Mesothelial cell of epicardium (in vitro differentiated cells): ENCODE results near the gene ANAPC13. TPM values are rescaled to one million over a fixed set of nuclear protein-coding genes. Genes with fewer than 3 reads are reported as not detected.

Source experiments
- DNase-seq, 2 experiments: peaks; one replicate each; pipeline ENCODE4 v3.0.0; 2021; ENCODE audit warnings: low spot score in 2 of 2; ENCODE audit not compliant: unreplicated experiment in 2 of 2
- H3K27ac Mint-ChIP-seq: 2 replicates; pipeline ENCODE4 v1.8.0; 2021; ENCODE audit warnings: mixed read lengths
- H3K27me3 Mint-ChIP-seq: 2 replicates; pipeline ENCODE4 v1.8.0; 2021; ENCODE audit warnings: low read depth, mixed read lengths
- H3K36me3 Mint-ChIP-seq: 2 replicates; pipeline ENCODE4 v1.8.0; 2021; ENCODE audit warnings: mixed read lengths
- H3K4me1 Mint-ChIP-seq: 2 replicates; pipeline ENCODE4 v1.8.0; 2021; ENCODE audit warnings: mixed read lengths
- H3K4me3 Mint-ChIP-seq: 2 replicates; pipeline ENCODE4 v1.8.0; 2021; ENCODE audit warnings: mild to moderate bottlenecking, moderate library complexity, mixed read lengths
- H3K9me3 Mint-ChIP-seq: 2 replicates; pipeline ENCODE4 v1.8.0; 2021; ENCODE audit warnings: mixed read lengths
- CTCF ChIP-seq: fragments of 200-600 bp; sonication (generic); IDR thresholded peaks from one replicate; pipeline ENCODE4 v1.5.0; 2021; ENCODE audit warnings: antibody characterized with exemption; ENCODE audit not compliant: unreplicated experiment
- total RNA-seq: library from RNA; stranded (reverse); gene quantifications from 3 replicates; pipeline ENCODE4 v1.2.1, GENCODE V29; 2021

Gene ANAPC13
- total RNA-seq, 1 donor from 2014 or later: 63.1 TPM

GRCh38 chr3:134474956-134475355, 10.8 kb downstream of the ANAPC13 start:
- H3K9me3 Mint-ChIP-seq: no peaks in the 10 kb centered on the region
- H3K27me3 Mint-ChIP-seq: no peaks in the 10 kb centered on the region
- no peak for DNase-seq
- H3K36me3 Mint-ChIP-seq: peaks cover 16% of the 10 kb centered on the region
- no peak overlapping the region for H3K27ac Mint-ChIP-seq
- peaks cover 33% of the 10 kb centered on the region for H3K4me1 Mint-ChIP-seq
- H3K4me3 Mint-ChIP-seq: no peak overlapping the region
- no peak for TF ChIP-seq CTCF

DNA sequence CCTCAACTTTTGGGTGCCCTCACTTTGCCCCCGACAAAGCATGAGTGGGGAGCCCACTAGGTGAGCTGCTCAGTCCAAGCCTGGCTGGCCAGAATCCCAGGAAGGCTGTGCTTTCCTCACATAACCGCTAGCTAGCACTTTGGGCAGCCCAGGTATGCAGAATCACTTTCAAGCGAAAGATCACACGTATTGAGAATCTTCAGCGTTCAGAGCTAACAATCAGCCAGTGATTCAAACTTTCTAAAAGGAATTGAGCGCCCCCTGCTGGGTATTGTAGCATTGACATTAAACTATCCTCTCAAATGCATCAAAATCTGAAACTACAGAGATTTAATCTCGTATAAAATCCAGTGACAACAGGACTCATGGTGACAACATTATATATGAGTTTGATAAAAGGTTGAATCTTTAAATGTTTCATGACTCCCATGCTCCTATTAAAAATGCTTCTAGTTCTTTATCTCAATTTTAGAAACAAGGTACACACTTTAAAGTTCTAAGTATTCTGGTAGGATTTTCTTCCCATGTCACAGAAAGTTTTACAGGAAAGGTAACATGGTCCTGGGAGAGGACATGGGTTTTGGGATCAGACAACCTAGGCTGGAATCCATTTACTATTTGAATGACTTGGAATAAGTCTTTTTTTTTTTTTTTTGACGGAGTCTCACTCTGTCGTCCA, 11.8 kb downstream of the ANAPC13 start:
- Mint-ChIP-seq H3K9me3 (no peaks in the 10 kb centered on the region), H3K4me1 (peaks cover 34% of the 10 kb centered on the region), H3K4me3 (no peak overlapping the region), H3K27me3 (no peaks in the 10 kb centered on the region), H3K36me3 (peaks cover 15% of the 10 kb centered on the region), H3K27ac (peak overlapping the region; percentile 76)
- DNase-seq: peak; percentile 69 to 87
- peak; percentile 95 for TF ChIP-seq CTCF

GRCh38 chr3:134472831-134473230, 13.0 kb downstream of the ANAPC13 start:
- peaks cover 7% of the 10 kb centered on the region for H3K36me3 Mint-ChIP-seq
- no peak for DNase-seq
- H3K4me1 Mint-ChIP-seq: peaks cover 30% of the 10 kb centered on the region
- no peaks in the 10 kb centered on the region for H3K27me3 Mint-ChIP-seq
- H3K27ac Mint-ChIP-seq: no peak overlapping the region
- H3K9me3 Mint-ChIP-seq: no peaks in the 10 kb centered on the region
- no peak for TF ChIP-seq CTCF
- H3K4me3 Mint-ChIP-seq: no peak overlapping the region

GRCh38 chr3:134471521-134472193, 14.1 kb downstream of the ANAPC13 start:
- DNase-seq: no peak
- Mint-ChIP-seq H3K9me3 (no peaks in the 10 kb centered on the region), H3K27ac (peak overlapping the region; percentile 25), H3K4me1 (peaks cover 28% of the 10 kb centered on the region), H3K4me3 (no peak overlapping the region), H3K27me3 (no peaks in the 10 kb centered on the region), H3K36me3 (peaks cover 3% of the 10 kb centered on the region)
- TF ChIP-seq CTCF: no peak

GRCh38 chr3:134468519-134468918, 17.3 kb downstream of the ANAPC13 start:
- H3K4me3 Mint-ChIP-seq: no peak overlapping the region
- no peaks in the 10 kb centered on the region for H3K27me3 Mint-ChIP-seq
- H3K9me3 Mint-ChIP-seq: no peaks in the 10 kb centered on the region
- no peaks in the 10 kb centered on the region for H3K36me3 Mint-ChIP-seq
- no peak for DNase-seq
- no peak for TF ChIP-seq CTCF
- H3K27ac Mint-ChIP-seq: peak overlapping the region; percentile 64
- H3K4me1 Mint-ChIP-seq: peaks cover 42% of the 10 kb centered on the region
